ENCODE results near the gene CTNNA1. TPM values are rescaled to one million over a fixed set of nuclear protein-coding genes. Genes with fewer than 3 reads are reported as not detected.
A peak's percentile ranks its signal among the peaks of the same experiment; 100 is the strongest.
"Not testable (repeated sequence)": the region's sequence is repeated elsewhere in the genome, so short reads cannot be mapped to it uniquely, and the experiment has no call there.

CTNNA1 gene
- total RNA-seq, 4 donors from 2014 or later, result 92.6 to 164 (median 114) TPM

GRCh38 chr5:138748630-138749081 lies 4.6 kb upstream of the CTNNA1 start:
- intact Hi-C loops (cut with DNase I; ENCODE audit: low total_unique reads) (no loop called here), in situ Hi-C loops (cut with MboI; ENCODE audit: low sequenced_read_pairs in 4 of 4) (no loop called here)
- Histone ChIP-seq H3K4me1 (no peaks in the 10 kb centered on the region), H3K36me3 (no peaks in the 10 kb centered on the region), H3K27me3 (no peaks in the 10 kb centered on the region), H3K9me3 (no peaks in the 10 kb centered on the region), H3K27ac (no peak overlapping the region), H3K4me3 (no peak overlapping the region)
- ATAC-seq (peak in 1 of 2 donors; percentile 6), DNase-seq (peak; percentile 16 to 57)
- TF ChIP-seq CTCF (IDR thresholded peaks at IDR 0.05 in 4 of 5, conservative IDR thresholded peaks at IDR 0.05 in 1 of 5) (no peak), POLR2A (IDR thresholded peaks at IDR 0.05) (no peak)

- in situ Hi-C loops (cut with MboI; ENCODE audit: low sequenced_read_pairs in 4 of 4) (loop anchor here in 1 of 4 donors (10.0 kb wide), 1 partner anchor 513 kb away; no protein-coding TSS in a partner anchor), intact Hi-C loops (cut with DNase I; ENCODE audit: low total_unique reads) (loop anchor here (5.0 kb wide), 1 partner anchor 511 kb away; no protein-coding TSS in a partner anchor)
- H3K27ac ChIP-seq, result peak overlapping the region in 1 of 4 donors; percentile 99
- not testable (repeated sequence) for H3K9me3 ChIP-seq, H3K4me3 ChIP-seq, ATAC-seq, DNase-seq, H3K36me3 ChIP-seq, H3K27me3 ChIP-seq
- peaks cover 13 to 14% of the 10 kb centered on the region in 2 donors for H3K4me1 ChIP-seq
These were observed 1.9 kb upstream of the CTNNA1 start for GRCh38 chr5:138751344-138751743.

DNA sequence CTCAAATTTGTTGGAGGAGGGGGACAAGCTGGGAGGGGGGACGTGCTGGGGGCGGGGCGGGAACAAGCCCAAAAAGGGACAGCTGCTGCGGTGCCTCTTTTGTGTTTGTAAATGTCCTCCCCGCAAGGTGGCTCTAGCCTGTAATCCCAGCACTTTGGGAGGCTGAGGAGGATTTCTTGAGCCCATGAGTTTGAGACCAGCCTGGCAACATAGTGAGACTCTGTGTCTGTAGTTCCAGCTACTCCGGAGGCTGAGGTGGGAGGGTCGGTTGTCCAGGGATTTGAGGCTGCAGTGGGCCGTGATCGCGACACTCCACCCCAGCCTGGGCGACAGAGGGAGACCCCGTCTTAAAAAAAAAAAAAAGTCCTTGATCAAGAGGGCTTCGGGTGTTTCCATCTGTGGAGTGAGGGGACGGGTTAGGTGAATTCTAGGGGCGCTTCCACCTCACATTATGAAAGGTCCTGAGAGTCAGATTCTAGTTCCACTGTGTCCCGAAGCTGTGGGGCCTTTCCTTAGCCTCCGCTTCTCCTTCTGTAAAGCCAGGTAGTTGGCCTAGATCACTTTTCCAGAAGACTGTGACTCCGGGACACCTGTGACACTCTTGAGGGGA lies 779 bp upstream of the CTNNA1 start:
- peak in 1 of 2 donors; percentile 12 for ATAC-seq
- peaks cover 13 to 22% of the 10 kb centered on the region in 2 donors for H3K4me1 ChIP-seq
- no peaks in the 10 kb centered on the region for H3K9me3 ChIP-seq
- no peaks in the 10 kb centered on the region for H3K27me3 ChIP-seq
- peak; percentile 9 to 23 for DNase-seq
- intact Hi-C loops (cut with DNase I; ENCODE audit: low total_unique reads), result loop anchor here (2.0 to 5.0 kb wide), 4 partner anchors 26 to 642 kb away; partner anchors contain the start of genes HSPA9 and PROB1
- in situ Hi-C loops (cut with MboI; ENCODE audit: low sequenced_read_pairs in 4 of 4), result loop anchor here in 1 of 4 donors (10.0 kb wide), 1 partner anchor 512 kb away; no protein-coding TSS in a partner anchor
- peak overlapping the region; percentile 75 to 94 (median 79) for H3K4me3 ChIP-seq
- H3K36me3 ChIP-seq, result no peaks in the 10 kb centered on the region
- H3K27ac ChIP-seq, result peak overlapping the region; percentile 87 to 100 (median 96)
- no peak for TF ChIP-seq POLR2A (IDR thresholded peaks at IDR 0.05)
- no peak for TF ChIP-seq CTCF (IDR thresholded peaks at IDR 0.05 in 4 of 5, conservative IDR thresholded peaks at IDR 0.05 in 1 of 5)

DNA sequence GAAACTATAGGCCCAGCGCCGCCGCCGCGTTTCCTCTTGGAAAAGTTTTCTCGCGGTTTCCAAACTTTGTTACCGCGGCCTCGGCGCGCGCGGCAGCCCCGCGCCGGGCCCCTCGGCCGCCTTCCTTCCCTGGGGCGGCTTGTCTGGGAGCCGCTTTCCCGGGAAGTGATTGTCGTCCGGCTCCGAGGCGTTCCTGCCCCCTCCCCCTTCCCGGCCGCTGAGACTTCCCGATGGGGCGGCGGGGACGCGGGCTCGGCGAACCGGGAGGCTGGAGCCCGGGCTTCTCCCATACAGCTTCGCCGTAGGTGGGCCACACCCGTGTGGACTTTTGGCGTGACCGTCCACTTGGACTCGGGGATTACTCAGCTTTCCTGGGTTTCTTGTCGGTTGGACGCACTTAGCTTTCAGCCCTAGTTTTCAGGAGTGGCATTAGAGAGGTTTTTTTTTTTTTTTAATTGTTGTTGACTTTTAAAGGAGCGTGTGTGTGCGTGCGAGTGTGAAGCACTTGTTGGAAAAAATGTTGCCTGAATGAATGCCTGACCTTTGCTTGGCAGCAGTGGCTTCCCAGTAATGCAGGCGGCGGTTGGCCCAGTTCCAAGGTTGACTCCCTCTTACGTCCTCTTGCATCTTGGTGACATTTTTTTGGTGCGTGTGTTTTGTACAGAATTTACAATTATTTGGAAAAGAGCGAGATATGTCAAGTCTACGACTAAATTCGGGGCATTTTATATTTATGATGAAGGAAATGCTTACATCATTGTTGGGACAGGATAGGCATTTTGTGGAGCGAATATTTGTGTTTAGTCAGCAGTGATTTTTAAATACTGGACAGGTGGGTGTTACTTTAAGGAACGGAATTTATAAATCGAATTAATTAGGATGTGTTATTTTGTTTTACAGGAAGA lies 821 bp downstream of the CTNNA1 start:
- Histone ChIP-seq H3K4me3 (peak overlapping the region; percentile 75 to 94 (median 79)), H3K9me3 (no peaks in the 10 kb centered on the region), H3K4me1 (peaks cover 13 to 22% of the 10 kb centered on the region in 2 donors), H3K27me3 (no peaks in the 10 kb centered on the region), H3K36me3 (peaks cover 0 to 4% of the 10 kb centered on the region in 2 donors), H3K27ac (peak overlapping the region; percentile 87 to 100 (median 96))
- TF ChIP-seq CTCF (IDR thresholded peaks at IDR 0.05 in 4 of 5, conservative IDR thresholded peaks at IDR 0.05 in 1 of 5) (peak in 1 of 5 experiments; percentile 11), POLR2A (IDR thresholded peaks at IDR 0.05) (no peak)
- in situ Hi-C loops (cut with MboI; ENCODE audit: low sequenced_read_pairs in 4 of 4), result loop anchor here in 1 of 4 donors (10.0 kb wide), 1 partner anchor 511 kb away; no protein-coding TSS in a partner anchor
- DNase-seq (peak; percentile 73 to 83), ATAC-seq (peak; percentile 55 to 60)
- intact Hi-C loops (cut with DNase I; ENCODE audit: low total_unique reads), result loop anchor here (2.0 to 5.0 kb wide), 5 partner anchors 27 to 641 kb away; partner anchors contain the start of genes HSPA9, PROB1 and SIL1
